ENCODE data around the gene EML5.
A peak's percentile ranks its signal among the peaks of the same experiment; 100 is the strongest.
"Not testable (repeated sequence)": the region's sequence is repeated elsewhere in the genome, so short reads cannot be mapped to it uniquely, and the experiment has no call there.

EML5 gene

GRCh38 chr14:88821378-88821777, 28.6 kb upstream of the EML5 start:
- Histone ChIP-seq H2AFZ (ENCODE audit: low read depth, low read length) (no peak overlapping the region), H3K36me3 (replicated peaks; ENCODE audit: low read depth, low read length) (no peaks in the 10 kb centered on the region), H4K20me1 (ENCODE audit: insufficient read depth, low read length) (no peaks in the 10 kb centered on the region), H3K4me3 (ENCODE audit: low read length) (no peak overlapping the region), H3K79me2 (ENCODE audit: low read length) (no peaks in the 10 kb centered on the region), H3K27ac (ENCODE audit: low read length) (no peak overlapping the region), H3K27me3 (ENCODE audit: low read depth, low read length) (peaks cover 19% of the 10 kb centered on the region), H3K4me1 (ENCODE audit: low read length) (peaks cover 21% of the 10 kb centered on the region), H3K9me3 (ENCODE audit: insufficient read depth, low read length) (no peaks in the 10 kb centered on the region), H3K4me2 (ENCODE audit: low read length) (no peak overlapping the region), H3K9ac (ENCODE audit: low read length) (no peak overlapping the region)
- no peak for TF ChIP-seq EZH2phosphoT487 (IDR thresholded peaks at IDR 0.05; ENCODE audit: low read depth)
- no peak for TF ChIP-seq CTCF (IDR thresholded peaks at IDR 0.05; ENCODE audit: low read depth, low read length)

- not testable (repeated sequence) for H4K20me1 ChIP-seq (ENCODE audit: insufficient read depth, low read length); H2AFZ ChIP-seq (ENCODE audit: low read depth, low read length); H3K4me2 ChIP-seq (ENCODE audit: low read length); H3K79me2 ChIP-seq (ENCODE audit: low read length); H3K4me3 ChIP-seq (ENCODE audit: low read length); H3K9ac ChIP-seq (ENCODE audit: low read length); H3K36me3 ChIP-seq (replicated peaks; ENCODE audit: low read depth, low read length); H3K27ac ChIP-seq (ENCODE audit: low read length); H3K9me3 ChIP-seq (ENCODE audit: insufficient read depth, low read length)
- Histone ChIP-seq H3K27me3 (ENCODE audit: low read depth, low read length) (peaks cover 19% of the 10 kb centered on the region), H3K4me1 (ENCODE audit: low read length) (peaks cover 15% of the 10 kb centered on the region)
These were observed 26.9 kb upstream of the EML5 start for GRCh38 chr14:88819674-88820073.

- H2AFZ ChIP-seq (ENCODE audit: low read depth, low read length) = no peak overlapping the region
These were observed 25.3 kb upstream of the EML5 start for GRCh38 chr14:88818018-88818417.

GRCh38 chr14:88815980-88816379, 23.2 kb upstream of the EML5 start:
- H3K4me1 ChIP-seq (ENCODE audit: low read length) = peaks cover 15% of the 10 kb centered on the region
- no peak overlapping the region for H2AFZ ChIP-seq (ENCODE audit: low read depth, low read length)
- no peaks in the 10 kb centered on the region for H3K36me3 ChIP-seq (replicated peaks; ENCODE audit: low read depth, low read length)

More at GRCh38 chr14:88818018-88818417, 25.3 kb upstream of the EML5 start:
- no peaks in the 10 kb centered on the region for H3K36me3 ChIP-seq (replicated peaks; ENCODE audit: low read depth, low read length)
- H4K20me1 ChIP-seq (ENCODE audit: insufficient read depth, low read length) = no peaks in the 10 kb centered on the region
- no peak for TF ChIP-seq CTCF (IDR thresholded peaks at IDR 0.05; ENCODE audit: low read depth, low read length)
- no peak for TF ChIP-seq EZH2phosphoT487 (IDR thresholded peaks at IDR 0.05; ENCODE audit: low read depth)
- H3K27me3 ChIP-seq (ENCODE audit: low read depth, low read length) = peaks cover 19% of the 10 kb centered on the region
- H3K27ac ChIP-seq (ENCODE audit: low read length) = no peak overlapping the region
- H3K9ac ChIP-seq (ENCODE audit: low read length) = no peak overlapping the region
- no peaks in the 10 kb centered on the region for H3K79me2 ChIP-seq (ENCODE audit: low read length)
- peak overlapping the region; percentile 70 for H3K4me2 ChIP-seq (ENCODE audit: low read length)
- peak overlapping the region; percentile 57 for H3K4me3 ChIP-seq (ENCODE audit: low read length)
- no peaks in the 10 kb centered on the region for H3K9me3 ChIP-seq (ENCODE audit: insufficient read depth, low read length)
- H3K4me1 ChIP-seq (ENCODE audit: low read length) = peaks cover 15% of the 10 kb centered on the region

More at GRCh38 chr14:88815980-88816379, 23.2 kb upstream of the EML5 start:
- Histone ChIP-seq H3K9ac (ENCODE audit: low read length) (no peak overlapping the region), H4K20me1 (ENCODE audit: insufficient read depth, low read length) (no peaks in the 10 kb centered on the region), H3K4me3 (ENCODE audit: low read length) (no peak overlapping the region), H3K4me2 (ENCODE audit: low read length) (no peak overlapping the region), H3K9me3 (ENCODE audit: insufficient read depth, low read length) (no peaks in the 10 kb centered on the region), H3K27ac (ENCODE audit: low read length) (no peak overlapping the region), H3K27me3 (ENCODE audit: low read depth, low read length) (peaks cover 21% of the 10 kb centered on the region), H3K79me2 (ENCODE audit: low read length) (no peaks in the 10 kb centered on the region)
- no peak for TF ChIP-seq CTCF (IDR thresholded peaks at IDR 0.05; ENCODE audit: low read depth, low read length)
- no peak for TF ChIP-seq EZH2phosphoT487 (IDR thresholded peaks at IDR 0.05; ENCODE audit: low read depth)

Measured in OCI-LY3 (cell line).